Bronchial epithelial cell (primary cell): ENCODE data around the gene TMEM170B. TPM values are rescaled to one million over a fixed set of nuclear protein-coding genes. Genes with fewer than 3 reads are reported as not detected.

Source experiments
- DNase-seq: peaks from one replicate; pipeline ENCODE4 v3.0.0-alpha.2; 2010; ENCODE audit warnings: low read depth
- FAIRE-seq: peaks from 2 replicates; lab custom pipeline; 2011; peaks lifted over from hg19 to GRCh38; lab: Jason Lieb, UNC
- H3K27me3 ChIP-seq: 2 replicates; pipeline ENCODE4 v1.5.1; 2011; ENCODE audit warnings: low read length; ENCODE audit not compliant: control insufficient read depth, insufficient read depth
- H3K36me3 ChIP-seq: 2 replicates; pipeline ENCODE4 v1.5.1; 2011; ENCODE audit warnings: low read length; ENCODE audit not compliant: control insufficient read depth, insufficient read depth
- H3K4me3 ChIP-seq: 2 replicates; pipeline ENCODE4 v1.5.1; 2011; ENCODE audit warnings: mild to moderate bottlenecking, low read depth, low read length, control low read depth
- CTCF ChIP-seq: IDR thresholded peaks from 2 replicates; pipeline ENCODE4 v1.5.1; 2011; ENCODE audit warnings: mild to moderate bottlenecking, moderate library complexity, low read length, control low read depth, inconsistent platforms; ENCODE audit not compliant: insufficient read depth, severe bottlenecking
- total RNA-seq: library from RNA; depleted of rRNA; stranded (reverse); fragments of >200 nt; gene quantifications from 2 replicates; pipeline ENCODE4 v1.2.1, GENCODE V29; 2014

TMEM170B gene
- total RNA-seq, 1 donor from 2014 or later, result under 0.01 TPM

GRCh38 chr6:11623272-11623671 lies 85.7 kb downstream of the TMEM170B start:
- Histone ChIP-seq H3K36me3 (no peaks in the 10 kb centered on the region), H3K4me3 (no peak overlapping the region), H3K27me3 (no peaks in the 10 kb centered on the region)
- TF ChIP-seq CTCF, result no peak
- DNase-seq (no peak), FAIRE-seq (no peak)

- no peak for TF ChIP-seq CTCF
- FAIRE-seq, result no peak
- Histone ChIP-seq H3K4me3 (no peak overlapping the region), H3K27me3 (no peaks in the 10 kb centered on the region), H3K36me3 (no peaks in the 10 kb centered on the region)
- DNase-seq, result no peak
Measured at GRCh38 chr6:11625302-11625701, 87.8 kb downstream of the TMEM170B start.

GRCh38 chr6:11626356-11626755 lies 88.8 kb downstream of the TMEM170B start:
- FAIRE-seq (peak; percentile 68), DNase-seq (no peak)
- TF ChIP-seq CTCF, result no peak
- no peaks in the 10 kb centered on the region for H3K36me3 ChIP-seq
- no peaks in the 10 kb centered on the region for H3K27me3 ChIP-seq
- no peak overlapping the region for H3K4me3 ChIP-seq

- no peak for FAIRE-seq
- no peak for DNase-seq
- H3K27me3 ChIP-seq, result no peaks in the 10 kb centered on the region
- H3K36me3 ChIP-seq, result no peaks in the 10 kb centered on the region
- H3K4me3 ChIP-seq, result no peak overlapping the region
- TF ChIP-seq CTCF, result no peak
Measured at GRCh38 chr6:11628562-11628961, 91.0 kb downstream of the TMEM170B start.

GRCh38 chr6:11631008-11631407 lies 93.5 kb downstream of the TMEM170B start:
- Histone ChIP-seq H3K36me3 (no peaks in the 10 kb centered on the region), H3K4me3 (no peak overlapping the region), H3K27me3 (no peaks in the 10 kb centered on the region)
- TF ChIP-seq CTCF, result no peak
- DNase-seq (no peak), FAIRE-seq (no peak)

- TF ChIP-seq CTCF, result no peak
- H3K36me3 ChIP-seq, result no peaks in the 10 kb centered on the region
- no peak overlapping the region for H3K4me3 ChIP-seq
- H3K27me3 ChIP-seq, result no peaks in the 10 kb centered on the region
- no peak for DNase-seq
- FAIRE-seq, result no peak
Measured at GRCh38 chr6:11631539-11631938, 94.0 kb downstream of the TMEM170B start.
